Tibial artery (tissue), 4 donors: Measurements from ENCODE around the gene SFPQ.

Experiments
- DNase-seq, 2 donors: peaks; one replicate each; pipeline ENCODE4 v3.0.0-alpha.2; 2019
- H3K27ac ChIP-seq, 2 donors: fragments of 200-600 bp; sonication (generic) in 1 of 2; 1 replicate in 1 of 2; 2 replicates in 1 of 2; pipeline ENCODE4 v1.5.1; 2018 to 2019; ENCODE audit warnings: mild to moderate bottlenecking in 1 of 2
- H3K27me3 ChIP-seq, 2 donors: fragments of 200-600 bp; sonication (generic) in 1 of 2; one replicate each; pipeline versions ENCODE4 v1.5.1 to v1.6.0; 2016 to 2019
- H3K36me3 ChIP-seq, 3 donors: fragments of 200-600 bp; sonication (generic) in 2 of 3; one replicate each; pipeline ENCODE4 v1.5.1; 2016 to 2019; ENCODE audit warnings: mild to moderate bottlenecking in 2 of 3
- H3K4me1 ChIP-seq, 4 donors: fragments of 200-600 bp; sonication (generic) in 2 of 4; 1 replicate in 3 of 4; 2 replicates in 1 of 4; pipeline ENCODE4 v1.5.1; 2016 to 2019
- H3K4me3 ChIP-seq, 2 donors: fragments of 200-600 bp; sonication (generic) in 1 of 2; 1 replicate in 1 of 2; 2 replicates in 1 of 2; pipeline ENCODE4 v1.5.1; 2018 to 2019; ENCODE audit warnings: mild to moderate bottlenecking in 2 of 2
- H3K9me3 ChIP-seq, 3 donors: fragments of 200-600 bp; sonication (generic) in 1 of 3; one replicate each; pipeline ENCODE4 v1.5.1; 2016 to 2019
- CTCF ChIP-seq, 2 experiments: fragments of 200-600 bp in 1 of 2; fragments of 450-650 bp in 1 of 2; IDR thresholded peaks; one replicate each; pipeline ENCODE4 v1.5.1; 2017 to 2019; ENCODE audit warnings: antibody characterized with exemption in 2 of 2, mild to moderate bottlenecking in 1 of 2, moderate library complexity in 1 of 2
- intact Hi-C: fragments of 100-400 bp; cut with DNase I; formaldehyde crosslinking; loops from one replicate; pipeline ENCODE4 v1.15.0; 2023; ENCODE audit warnings: low total_unique reads

Gene SFPQ

GRCh38 chr1:35210321-35211119 is 17.6 kb upstream of the SFPQ start:
- Histone ChIP-seq H3K36me3 (no peaks in the 10 kb centered on the region), H3K9me3 (no peaks in the 10 kb centered on the region), H3K4me3 (no peak overlapping the region), H3K4me1 (no peaks in the 10 kb centered on the region), H3K27me3 (no peaks in the 10 kb centered on the region), H3K27ac (no peak overlapping the region)
- no peak for DNase-seq
- intact Hi-C loops, result no loop called here
- TF ChIP-seq CTCF (IDR thresholded peaks at IDR 0.05), result no peak

- intact Hi-C loops, result loop anchor here (5.0 kb wide), 1 partner anchor 99 kb away; no protein-coding TSS in a partner anchor
- Histone ChIP-seq H3K4me3 (no peak overlapping the region), H3K27me3 (no peaks in the 10 kb centered on the region), H3K36me3 (no peaks in the 10 kb centered on the region), H3K27ac (no peak overlapping the region), H3K9me3 (no peaks in the 10 kb centered on the region), H3K4me1 (no peaks in the 10 kb centered on the region)
- no peak for DNase-seq
- no peak for TF ChIP-seq CTCF (IDR thresholded peaks at IDR 0.05)
Observed at GRCh38 chr1:35203295-35203694, 10.3 kb upstream of the SFPQ start.

DNA sequence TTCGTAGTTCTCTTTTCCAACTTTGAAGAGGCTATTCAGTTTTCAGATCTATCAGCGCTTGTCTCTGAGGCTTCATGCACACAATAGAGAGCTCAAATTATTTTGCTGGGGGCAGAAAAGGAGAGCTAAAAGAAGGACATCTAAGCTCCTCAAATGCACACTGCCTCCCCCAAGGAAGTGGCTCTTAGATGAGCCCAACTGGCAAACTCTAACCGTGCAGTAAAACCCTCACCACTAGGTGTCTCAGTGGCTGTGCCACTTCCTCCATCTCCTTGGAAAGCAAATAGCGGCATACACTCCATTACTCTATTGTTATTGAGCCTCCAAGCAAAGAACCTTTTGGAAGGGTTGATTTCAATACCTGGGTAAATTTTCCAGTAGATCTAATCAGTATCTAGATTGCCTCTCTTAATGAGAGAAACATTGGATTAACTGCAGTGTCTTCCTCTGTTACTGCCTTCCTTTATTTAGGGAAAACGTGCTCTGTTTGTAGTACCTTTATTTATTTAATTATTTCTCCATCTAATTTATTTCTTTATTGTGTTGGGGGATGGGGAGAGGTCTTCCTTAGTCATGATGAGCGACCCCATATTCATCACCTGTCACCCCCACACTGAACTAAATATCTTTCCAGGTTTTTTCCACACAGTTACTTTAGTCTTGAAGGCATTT is 9.2 kb upstream of the SFPQ start:
- DNase-seq, result peak; percentile 64 to 77
- intact Hi-C loops, result loop anchor here (5.0 kb wide), 1 partner anchor 100 kb away; no protein-coding TSS in a partner anchor
- no peak overlapping the region for H3K4me3 ChIP-seq
- peak; percentile 76 to 77 for TF ChIP-seq CTCF (IDR thresholded peaks at IDR 0.05)
- H3K9me3 ChIP-seq, result no peaks in the 10 kb centered on the region
- H3K27ac ChIP-seq, result no peak overlapping the region
- no peaks in the 10 kb centered on the region for H3K36me3 ChIP-seq
- H3K4me1 ChIP-seq, result no peaks in the 10 kb centered on the region
- no peaks in the 10 kb centered on the region for H3K27me3 ChIP-seq

GRCh38 chr1:35201631-35202030 is 8.7 kb upstream of the SFPQ start:
- intact Hi-C loops, result loop anchor here (5.0 kb wide), 1 partner anchor 101 kb away; no protein-coding TSS in a partner anchor
- no peaks in the 10 kb centered on the region for H3K9me3 ChIP-seq

More at GRCh38 chr1:35201631-35202030, 8.7 kb upstream of the SFPQ start:
- Histone ChIP-seq H3K27me3 (no peaks in the 10 kb centered on the region), H3K27ac (no peak overlapping the region), H3K4me3 (no peak overlapping the region), H3K36me3 (no peaks in the 10 kb centered on the region), H3K4me1 (no peaks in the 10 kb centered on the region)
- no peak for DNase-seq
- TF ChIP-seq CTCF (IDR thresholded peaks at IDR 0.05), result no peak
